Activated T-helper 2 cell treated with anti-CD3 and anti-CD28 coated beads, Interferon-gamma antibody, Interleukin-2, Interleukin-4, amounts not matched to agents 10 μg/mL and 5 μg/mL and 100 μg/mL, durations not matched to agents 14 hours and 24 hours and 36 hours (primary cell): ENCODE data around the gene MAP1LC3B2. TPM values are rescaled to one million over a fixed set of nuclear protein-coding genes. Genes with fewer than 3 reads are reported as not detected.
"Not testable (repeated sequence)": the region's sequence is repeated elsewhere in the genome, so short reads cannot be mapped to it uniquely, and the experiment has no call there.

Experiments
- DNase-seq: peaks from one replicate; pipeline ENCODE4 v3.0.0; 2021; ENCODE audit warnings: low spot score
- H3K27ac Mint-ChIP-seq: one replicate; pipeline ENCODE4 v1.8.0; 2021; ENCODE audit warnings: mixed read lengths
- H3K27me3 Mint-ChIP-seq: one replicate; pipeline ENCODE4 v1.8.0; 2021; ENCODE audit warnings: low read depth, mixed read lengths
- H3K36me3 Mint-ChIP-seq: one replicate; pipeline ENCODE4 v1.8.0; 2021; ENCODE audit warnings: low read depth, mixed read lengths
- H3K4me1 Mint-ChIP-seq: one replicate; pipeline ENCODE4 v1.8.0; 2021; ENCODE audit warnings: low read depth, mixed read lengths
- H3K4me3 Mint-ChIP-seq: one replicate; pipeline ENCODE4 v1.8.0; 2021; ENCODE audit warnings: low read depth, mild to moderate bottlenecking, moderate library complexity, mixed read lengths
- H3K9me3 Mint-ChIP-seq: one replicate; pipeline ENCODE4 v1.8.0; 2021; ENCODE audit warnings: mixed read lengths
- intact Hi-C: fragments of 100-400 bp; cut with micrococcal nuclease; formaldehyde crosslinking; loops from one replicate; pipeline ENCODE4 v1.15.1; 2023
- total RNA-seq: library from RNA; stranded (reverse); gene quantifications from 2 replicates; pipeline ENCODE4 v1.2.3, GENCODE V29; 2022

MAP1LC3B2 gene
- total RNA-seq, 1 donor from 2014 or later: 0.37 TPM

- peaks cover 3% of the 10 kb centered on the region for H3K9me3 Mint-ChIP-seq
- intact Hi-C loops: loop anchor here (10.0 kb wide), 2 partner anchors 372 to 418 kb away; no protein-coding TSS in a partner anchor
- no peak overlapping the region for H3K4me3 Mint-ChIP-seq
- no peak for DNase-seq
- peaks cover 5% of the 10 kb centered on the region for H3K27me3 Mint-ChIP-seq
- H3K4me1 Mint-ChIP-seq: peaks cover 14% of the 10 kb centered on the region
- no peak overlapping the region for H3K27ac Mint-ChIP-seq
- H3K36me3 Mint-ChIP-seq: no peaks in the 10 kb centered on the region
These were observed 6.3 kb upstream of the MAP1LC3B2 start for GRCh38 chr12:116552773-116553373.

- Mint-ChIP-seq H3K4me3 (no peak overlapping the region), H3K36me3 (no peaks in the 10 kb centered on the region), H3K9me3 (peaks cover 3% of the 10 kb centered on the region), H3K27ac (no peak overlapping the region), H3K27me3 (no peaks in the 10 kb centered on the region), H3K4me1 (peaks cover 39% of the 10 kb centered on the region)
- intact Hi-C loops: loop anchor here (5.0 to 10.0 kb wide), 3 partner anchors 368 to 422 kb away; no protein-coding TSS in a partner anchor
- DNase-seq: no peak
These were observed 2.7 kb upstream of the MAP1LC3B2 start for GRCh38 chr12:116556356-116556952.

- H3K4me1 Mint-ChIP-seq: peaks cover 42% of the 10 kb centered on the region
- H3K36me3 Mint-ChIP-seq: no peaks in the 10 kb centered on the region
- H3K27ac Mint-ChIP-seq: no peak overlapping the region
- no peak overlapping the region for H3K4me3 Mint-ChIP-seq
- intact Hi-C loops: loop anchor here (5.0 to 10.0 kb wide), 3 partner anchors 368 to 422 kb away; no protein-coding TSS in a partner anchor
- peaks cover 3% of the 10 kb centered on the region for H3K9me3 Mint-ChIP-seq
- H3K27me3 Mint-ChIP-seq: no peaks in the 10 kb centered on the region
- DNase-seq: no peak
These were observed 2.0 kb upstream of the MAP1LC3B2 start for GRCh38 chr12:116556964-116557698.

- intact Hi-C loops: loop anchor here (1.0 to 10.0 kb wide), 7 partner anchors 20 to 470 kb away; partner anchors contain the start of gene MED13L
- H3K27ac Mint-ChIP-seq: peak overlapping the region; percentile 95
- H3K27me3 Mint-ChIP-seq: no peaks in the 10 kb centered on the region
- DNase-seq: no peak
- H3K4me1 Mint-ChIP-seq: peaks cover 42% of the 10 kb centered on the region
- peak overlapping the region; percentile 51 for H3K4me3 Mint-ChIP-seq
- peaks cover 13% of the 10 kb centered on the region for H3K9me3 Mint-ChIP-seq
- H3K36me3 Mint-ChIP-seq: peaks cover 7% of the 10 kb centered on the region
These were observed 660 bp upstream of the MAP1LC3B2 start for GRCh38 chr12:116558280-116559161.

- no peak for DNase-seq
- H3K27ac Mint-ChIP-seq: no peak overlapping the region
- H3K9me3 Mint-ChIP-seq: peaks cover 38% of the 10 kb centered on the region
- intact Hi-C loops: no loop called here
- H3K36me3 Mint-ChIP-seq: peaks cover 26% of the 10 kb centered on the region
- peaks cover 41% of the 10 kb centered on the region for H3K4me1 Mint-ChIP-seq
- no peaks in the 10 kb centered on the region for H3K27me3 Mint-ChIP-seq
- H3K4me3 Mint-ChIP-seq: no peak overlapping the region
These were observed 2.1 kb downstream of the MAP1LC3B2 start for GRCh38 chr12:116561181-116561821.

- peaks cover 27% of the 10 kb centered on the region for H3K36me3 Mint-ChIP-seq
- intact Hi-C loops: no loop called here
- H3K4me3 Mint-ChIP-seq: no peak overlapping the region
- DNase-seq: no peak
- H3K27me3 Mint-ChIP-seq: no peaks in the 10 kb centered on the region
- peaks cover 35% of the 10 kb centered on the region for H3K9me3 Mint-ChIP-seq
- peaks cover 37% of the 10 kb centered on the region for H3K4me1 Mint-ChIP-seq
- no peak overlapping the region for H3K27ac Mint-ChIP-seq
These were observed 2.9 kb downstream of the MAP1LC3B2 start for GRCh38 chr12:116562090-116562489.

- no peak overlapping the region for H3K4me3 Mint-ChIP-seq
- peaks cover 28% of the 10 kb centered on the region for H3K36me3 Mint-ChIP-seq
- H3K27me3 Mint-ChIP-seq: no peaks in the 10 kb centered on the region
- H3K27ac Mint-ChIP-seq: no peak overlapping the region
- DNase-seq: no peak
- peaks cover 35% of the 10 kb centered on the region for H3K9me3 Mint-ChIP-seq
- intact Hi-C loops: no loop called here
- H3K4me1 Mint-ChIP-seq: peaks cover 30% of the 10 kb centered on the region
These were observed 4.1 kb downstream of the MAP1LC3B2 start for GRCh38 chr12:116563262-116563661.

GRCh38 chr12:116564080-116564479, 4.9 kb downstream of the MAP1LC3B2 start:
- DNase-seq: no peak
- peaks cover 28% of the 10 kb centered on the region for H3K36me3 Mint-ChIP-seq
- H3K27me3 Mint-ChIP-seq: no peaks in the 10 kb centered on the region
- no peak overlapping the region for H3K4me3 Mint-ChIP-seq
- no peak overlapping the region for H3K27ac Mint-ChIP-seq
- H3K4me1 Mint-ChIP-seq: peaks cover 21% of the 10 kb centered on the region
- intact Hi-C loops: no loop called here
- H3K9me3 Mint-ChIP-seq: peaks cover 35% of the 10 kb centered on the region

- peaks cover 28% of the 10 kb centered on the region for H3K36me3 Mint-ChIP-seq
- intact Hi-C loops, H3K4me3 Mint-ChIP-seq, H3K27me3 Mint-ChIP-seq, DNase-seq, H3K27ac Mint-ChIP-seq: not testable (repeated sequence)
- peaks cover 35% of the 10 kb centered on the region for H3K9me3 Mint-ChIP-seq
- peaks cover 12% of the 10 kb centered on the region for H3K4me1 Mint-ChIP-seq
These were observed 6.0 kb downstream of the MAP1LC3B2 start for GRCh38 chr12:116565221-116565620.

GRCh38 chr12:116565963-116566362, 6.8 kb downstream of the MAP1LC3B2 start:
- intact Hi-C loops: no loop called here
- no peaks in the 10 kb centered on the region for H3K27me3 Mint-ChIP-seq
- H3K27ac Mint-ChIP-seq: no peak overlapping the region
- H3K4me3 Mint-ChIP-seq: no peak overlapping the region
- peaks cover 40% of the 10 kb centered on the region for H3K9me3 Mint-ChIP-seq
- DNase-seq: no peak
- peaks cover 6% of the 10 kb centered on the region for H3K4me1 Mint-ChIP-seq
- H3K36me3 Mint-ChIP-seq: peaks cover 28% of the 10 kb centered on the region

GRCh38 chr12:116568203-116568602, 9.0 kb downstream of the MAP1LC3B2 start:
- H3K9me3 Mint-ChIP-seq: peaks cover 33% of the 10 kb centered on the region
- intact Hi-C loops: no loop called here
- H3K27ac Mint-ChIP-seq: no peak overlapping the region
- no peaks in the 10 kb centered on the region for H3K27me3 Mint-ChIP-seq
- DNase-seq: no peak
- no peak overlapping the region for H3K4me3 Mint-ChIP-seq
- H3K4me1 Mint-ChIP-seq: peaks cover 2% of the 10 kb centered on the region
- H3K36me3 Mint-ChIP-seq: peaks cover 25% of the 10 kb centered on the region

GRCh38 chr12:116571089-116571488, 11.9 kb downstream of the MAP1LC3B2 start:
- DNase-seq: no peak
- intact Hi-C loops: no loop called here
- no peak overlapping the region for H3K4me3 Mint-ChIP-seq
- peaks cover 3% of the 10 kb centered on the region for H3K36me3 Mint-ChIP-seq
- H3K4me1 Mint-ChIP-seq: no peaks in the 10 kb centered on the region
- H3K27me3 Mint-ChIP-seq: peaks cover 1% of the 10 kb centered on the region
- H3K9me3 Mint-ChIP-seq: peaks cover 5% of the 10 kb centered on the region
- H3K27ac Mint-ChIP-seq: no peak overlapping the region
